Activated T-helper 9 cell treated with anti-CD3 and anti-CD28 coated beads, Interleukin-2, amount 50 U/mL, for 16 hours (primary cell): ENCODE data around the gene ELMO1.

ENCODE experiments used
- DNase-seq: peaks from one replicate; pipeline ENCODE4 v3.0.0-alpha.2; 2020; ENCODE audit warnings: low read depth

Gene ELMO1

GRCh38 chr7:37310327-37311080 lies 138.2 kb downstream of the ELMO1 start:
- DNase-seq, result no peak

GRCh38 chr7:37309493-37309892 lies 139.2 kb downstream of the ELMO1 start:
- no peak for DNase-seq

- DNase-seq, result no peak
Measured at GRCh38 chr7:37304921-37305320, 143.7 kb downstream of the ELMO1 start.

- DNase-seq, result no peak
Measured at GRCh38 chr7:37297546-37297945, 151.1 kb downstream of the ELMO1 start.

- DNase-seq, result no peak
Measured at GRCh38 chr7:37295401-37295800, 153.3 kb downstream of the ELMO1 start.

GRCh38 chr7:37290731-37291130 lies 157.9 kb downstream of the ELMO1 start:
- DNase-seq, result no peak

GRCh38 chr7:37289781-37290180 lies 158.9 kb downstream of the ELMO1 start:
- DNase-seq, result no peak

- DNase-seq, result no peak
Measured at GRCh38 chr7:37289367-37289766, 159.3 kb downstream of the ELMO1 start.

GRCh38 chr7:37287131-37287855 lies 161.4 kb downstream of the ELMO1 start:
- no peak for DNase-seq

GRCh38 chr7:37286454-37286832 lies 162.2 kb downstream of the ELMO1 start:
- DNase-seq, result no peak

- no peak for DNase-seq
Measured at GRCh38 chr7:37285706-37286453, 162.8 kb downstream of the ELMO1 start.

- peak; percentile 12 for DNase-seq
Measured at GRCh38 chr7:37284805-37285231, 163.8 kb downstream of the ELMO1 start.

GRCh38 chr7:37284285-37284684 lies 164.4 kb downstream of the ELMO1 start:
- DNase-seq, result no peak

GRCh38 chr7:37283716-37284115 lies 164.9 kb downstream of the ELMO1 start:
- DNase-seq, result no peak

- DNase-seq, result no peak
Measured at GRCh38 chr7:37282927-37283326, 165.7 kb downstream of the ELMO1 start.

- no peak for DNase-seq
Measured at GRCh38 chr7:37282093-37282444, 166.6 kb downstream of the ELMO1 start.

- no peak for DNase-seq
Measured at GRCh38 chr7:37281368-37282092, 167.1 kb downstream of the ELMO1 start.

GRCh38 chr7:37277513-37277912 lies 171.2 kb downstream of the ELMO1 start:
- DNase-seq, result no peak

GRCh38 chr7:37275078-37275710 lies 173.5 kb downstream of the ELMO1 start:
- DNase-seq, result no peak

GRCh38 chr7:37273891-37274290 lies 174.8 kb downstream of the ELMO1 start:
- no peak for DNase-seq

GRCh38 chr7:37269711-37270508 lies 178.8 kb downstream of the ELMO1 start:
- DNase-seq, result no peak
